Calu3 (cell line): ENCODE results near the gene TEX29. TPM values are rescaled to one million over a fixed set of nuclear protein-coding genes. Genes with fewer than 3 reads are reported as not detected.

Experiments
- BruUV-seq: library from RNA; stranded (reverse); fragments of 400-500 nt; replicated peaks from 2 replicates; lab custom pipeline; 2021; lab: Mats Ljungman, UMichigan
- CTCF ChIA-PET: fragments of 300-600 bp; sonication (Branson Sonifier 250); formaldehyde crosslinking; loops from one replicate; lab custom pipeline; 2022; ENCODE audit warnings: antibody characterized with exemption; lab: Charles Lee
- DNase-seq: peaks from one replicate; pipeline ENCODE4 v3.0.0; 2022
- H3K27ac Mint-ChIP-seq: one replicate; pipeline ENCODE4 v1.8.0; 2022; ENCODE audit warnings: mixed read lengths; ENCODE audit not compliant: unreplicated experiment
- H3K27me3 Mint-ChIP-seq: one replicate; pipeline ENCODE4 v1.8.0; 2022; ENCODE audit warnings: mixed read lengths; ENCODE audit not compliant: unreplicated experiment
- H3K36me3 Mint-ChIP-seq: one replicate; pipeline ENCODE4 v1.8.0; 2022; ENCODE audit warnings: mild to moderate bottlenecking, moderate library complexity, mixed read lengths; ENCODE audit not compliant: insufficient read depth, unreplicated experiment
- H3K4me1 Mint-ChIP-seq: one replicate; pipeline ENCODE4 v1.8.0; 2022; ENCODE audit warnings: mild to moderate bottlenecking, low read depth, mixed read lengths; ENCODE audit not compliant: unreplicated experiment
- H3K4me3 Mint-ChIP-seq: one replicate; pipeline ENCODE4 v1.8.0; 2022; ENCODE audit warnings: mild to moderate bottlenecking, low read depth, moderate library complexity, mixed read lengths; ENCODE audit not compliant: unreplicated experiment
- H3K9me3 Mint-ChIP-seq: one replicate; pipeline ENCODE4 v1.8.0; 2022; ENCODE audit warnings: low read depth, mixed read lengths; ENCODE audit not compliant: unreplicated experiment
- intact Hi-C: fragments of 100-400 bp; cut with micrococcal nuclease; formaldehyde crosslinking; loops from one replicate; pipeline ENCODE4 v1.10.0; 2022; ENCODE audit not compliant: unreplicated experiment
- total RNA-seq: library from RNA; stranded (reverse); gene quantifications from 2 replicates; pipeline ENCODE4 v1.2.3, GENCODE V29; 2022
- TF ChIP-seq, protein P1 (sequence below): fragments of 200-600 bp; IDR thresholded peaks from one replicate; pipeline ENCODE4 v1.8.0; 2022; ENCODE audit warnings: antibody characterized with exemption; ENCODE audit not compliant: unreplicated experiment

The TEX29 gene
- total RNA-seq, 1 experiment from 2014 or later: not detected

DNA sequence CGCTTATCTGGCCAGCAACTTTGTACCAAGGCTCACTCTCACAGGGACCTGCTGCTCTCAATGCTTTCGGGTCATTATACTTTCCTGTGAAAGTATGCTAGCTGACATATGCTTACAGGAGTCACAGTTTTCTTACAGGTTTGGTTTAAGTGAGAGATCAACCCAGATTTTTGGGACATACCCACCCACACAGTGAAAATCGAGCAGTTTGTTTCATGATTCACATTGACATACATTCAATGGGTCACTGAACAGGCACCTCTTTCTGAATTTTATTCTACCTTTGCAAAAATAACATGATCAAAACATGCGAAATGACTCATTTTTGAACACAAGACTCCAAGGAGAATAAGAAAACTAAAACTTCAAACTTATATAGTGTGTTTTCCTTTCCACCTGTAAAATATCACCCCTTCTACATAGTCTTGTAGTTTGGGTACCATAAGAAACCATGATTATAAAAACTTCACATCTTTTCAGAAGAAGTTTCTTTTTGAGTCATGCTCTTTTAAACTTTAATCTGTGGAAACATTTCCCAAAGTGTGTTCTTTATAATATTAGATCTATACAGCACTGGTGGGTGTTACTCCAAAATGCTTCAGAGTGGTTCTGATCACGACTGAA, 44.3 kb upstream of the TEX29 start:
- BruUV-seq: no TSS peak
- DNase-seq: no peak
- CTCF ChIA-PET: no interaction called here
- Mint-ChIP-seq H3K27me3 (no peaks in the 10 kb centered on the region), H3K27ac (no peak overlapping the region), H3K4me3 (no peak overlapping the region), H3K4me1 (no peaks in the 10 kb centered on the region), H3K9me3 (no peaks in the 10 kb centered on the region), H3K36me3 (no peaks in the 10 kb centered on the region)
- TF ChIP-seq, protein P1, sequence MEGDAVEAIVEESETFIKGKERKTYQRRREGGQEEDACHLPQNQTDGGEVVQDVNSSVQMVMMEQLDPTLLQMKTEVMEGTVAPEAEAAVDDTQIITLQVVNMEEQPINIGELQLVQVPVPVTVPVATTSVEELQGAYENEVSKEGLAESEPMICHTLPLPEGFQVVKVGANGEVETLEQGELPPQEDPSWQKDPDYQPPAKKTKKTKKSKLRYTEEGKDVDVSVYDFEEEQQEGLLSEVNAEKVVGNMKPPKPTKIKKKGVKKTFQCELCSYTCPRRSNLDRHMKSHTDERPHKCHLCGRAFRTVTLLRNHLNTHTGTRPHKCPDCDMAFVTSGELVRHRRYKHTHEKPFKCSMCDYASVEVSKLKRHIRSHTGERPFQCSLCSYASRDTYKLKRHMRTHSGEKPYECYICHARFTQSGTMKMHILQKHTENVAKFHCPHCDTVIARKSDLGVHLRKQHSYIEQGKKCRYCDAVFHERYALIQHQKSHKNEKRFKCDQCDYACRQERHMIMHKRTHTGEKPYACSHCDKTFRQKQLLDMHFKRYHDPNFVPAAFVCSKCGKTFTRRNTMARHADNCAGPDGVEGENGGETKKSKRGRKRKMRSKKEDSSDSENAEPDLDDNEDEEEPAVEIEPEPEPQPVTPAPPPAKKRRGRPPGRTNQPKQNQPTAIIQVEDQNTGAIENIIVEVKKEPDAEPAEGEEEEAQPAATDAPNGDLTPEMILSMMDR: no peak
- intact Hi-C loops: no loop called here

DNA sequence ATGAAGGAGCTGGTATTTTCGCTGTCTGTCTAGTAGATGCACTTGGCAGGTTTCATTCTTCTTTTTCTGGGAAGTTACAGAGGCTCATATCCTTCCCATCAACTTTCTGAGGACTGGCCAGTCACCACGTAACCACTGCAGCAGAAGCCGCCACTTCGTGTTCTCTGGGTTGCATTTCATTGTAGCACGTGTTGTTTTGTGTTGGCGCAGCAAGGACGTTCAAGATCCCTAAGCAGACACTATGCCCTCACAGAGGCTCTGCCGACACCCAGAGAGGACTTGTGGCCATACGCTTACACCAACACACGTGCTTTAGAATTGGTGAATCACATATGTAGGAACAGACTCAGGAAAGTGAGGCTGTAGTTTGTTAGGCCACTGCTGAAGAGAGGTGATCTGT, 42.2 kb upstream of the TEX29 start:
- TF ChIP-seq, protein P1: no peak
- no TSS peak for BruUV-seq
- DNase-seq: no peak
- Mint-ChIP-seq H3K27ac (no peak overlapping the region), H3K27me3 (no peaks in the 10 kb centered on the region), H3K9me3 (no peaks in the 10 kb centered on the region), H3K4me3 (no peak overlapping the region), H3K36me3 (no peaks in the 10 kb centered on the region), H3K4me1 (no peaks in the 10 kb centered on the region)
- CTCF ChIA-PET: no interaction called here
- intact Hi-C loops: no loop called here

DNA sequence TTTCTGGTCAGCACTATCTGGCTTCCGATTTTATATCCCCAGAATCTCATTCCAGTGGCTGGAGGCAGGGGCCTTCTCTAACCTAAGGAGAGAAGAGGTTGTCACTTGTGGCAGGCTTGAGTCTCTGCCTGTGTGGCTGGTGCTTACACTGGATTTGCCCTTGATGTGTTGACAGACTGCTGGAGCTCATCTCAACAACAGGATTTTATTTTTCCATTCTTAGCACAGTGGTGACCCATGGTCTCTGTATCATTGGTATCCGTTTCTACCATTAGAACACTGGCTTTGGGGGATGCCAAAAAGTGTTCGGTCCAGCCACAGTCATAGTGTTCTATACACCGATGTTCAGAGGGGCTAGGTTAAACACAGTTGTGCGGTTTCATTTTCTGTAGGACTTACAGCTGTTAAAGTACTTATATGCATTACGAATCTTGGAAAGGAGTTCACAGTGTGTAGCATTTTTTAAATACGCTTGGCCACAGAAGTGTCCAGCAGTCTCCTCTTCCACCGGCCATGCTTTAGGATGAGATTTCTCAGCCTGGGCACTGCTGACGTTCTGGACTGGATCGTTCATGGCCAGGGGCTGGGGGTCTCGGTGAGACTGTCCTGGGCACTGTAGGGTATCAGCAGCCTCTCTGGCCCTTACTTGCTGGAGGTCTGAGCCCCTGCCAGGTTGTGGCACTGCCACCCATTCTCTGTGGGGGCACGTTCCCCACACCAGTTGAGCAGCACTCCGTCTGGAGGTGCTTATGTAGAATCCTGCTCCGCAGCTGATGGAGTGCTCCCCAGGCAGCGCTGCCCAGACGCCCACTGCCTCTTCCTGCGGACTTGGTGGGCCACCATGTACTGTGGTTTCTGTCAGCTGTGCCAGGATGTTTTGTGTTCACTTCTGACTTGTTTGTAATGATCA, 41.4 kb upstream of the TEX29 start:
- DNase-seq: no peak
- H3K36me3 Mint-ChIP-seq: no peaks in the 10 kb centered on the region
- no peaks in the 10 kb centered on the region for H3K27me3 Mint-ChIP-seq
- TF ChIP-seq, protein P1: no peak
- H3K4me3 Mint-ChIP-seq: no peak overlapping the region
- CTCF ChIA-PET: no interaction called here
- no TSS peak for BruUV-seq
- H3K9me3 Mint-ChIP-seq: no peaks in the 10 kb centered on the region
- H3K27ac Mint-ChIP-seq: no peak overlapping the region
- no peaks in the 10 kb centered on the region for H3K4me1 Mint-ChIP-seq
- intact Hi-C loops: no loop called here

DNA sequence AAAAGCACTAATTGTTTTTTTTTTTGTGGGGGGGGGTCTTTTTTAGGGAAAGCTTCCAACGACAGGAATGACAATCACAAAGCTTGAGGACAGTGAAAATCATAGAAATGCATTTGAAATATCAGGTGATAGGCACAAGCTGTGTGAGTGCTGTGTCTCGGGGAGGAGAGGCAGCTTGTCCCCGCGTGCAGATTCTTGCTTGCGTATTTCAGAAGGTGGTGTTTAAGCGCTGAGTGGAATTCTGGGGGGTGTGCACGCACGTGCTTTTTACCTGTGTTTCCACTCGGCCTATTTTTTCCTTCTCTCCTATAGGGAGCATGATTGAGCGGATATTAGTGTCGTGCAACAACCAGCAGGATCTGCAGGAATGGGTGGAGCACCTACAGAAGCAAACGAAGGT, 40.2 kb upstream of the TEX29 start:
- BruUV-seq: no TSS peak
- no peaks in the 10 kb centered on the region for H3K36me3 Mint-ChIP-seq
- no peaks in the 10 kb centered on the region for H3K9me3 Mint-ChIP-seq
- TF ChIP-seq, protein P1: no peak
- H3K27me3 Mint-ChIP-seq: no peaks in the 10 kb centered on the region
- H3K4me1 Mint-ChIP-seq: no peaks in the 10 kb centered on the region
- intact Hi-C loops: no loop called here
- DNase-seq: no peak
- no peak overlapping the region for H3K4me3 Mint-ChIP-seq
- no peak overlapping the region for H3K27ac Mint-ChIP-seq
- CTCF ChIA-PET: no interaction called here
